GM21423 (cell line): ENCODE measurements around the gene CHKA.
A peak's percentile ranks its signal among the peaks of the same experiment; 100 is the strongest.

Experiments
- ATAC-seq: cut with Tn5 transposase; IDR thresholded peaks from one replicate; pipeline ENCODE4 v1.9.1; 2021; ENCODE audit warnings: mild to moderate bottlenecking, moderate library complexity; ENCODE audit not compliant: unreplicated experiment

Gene CHKA

GRCh38 chr11:68121067-68121899 lies at the start of gene CHKA:
Gene CHKA (minus strand): TSS chr11:68121388. CDS start chr11:68121177, 211 bp downstream.
- ATAC-seq, result peak; percentile 79

- no peak for ATAC-seq
Observed at GRCh38 chr11:68169442-68169841, 48.3 kb upstream of the CHKA start.

- no peak for ATAC-seq
Observed at GRCh38 chr11:68168694-68169093, 47.5 kb upstream of the CHKA start.

GRCh38 chr11:68167474-68167873 lies 46.3 kb upstream of the CHKA start:
- ATAC-seq, result no peak

GRCh38 chr11:68166969-68167368 lies 45.8 kb upstream of the CHKA start:
- no peak for ATAC-seq

- no peak for ATAC-seq
Observed at GRCh38 chr11:68165601-68166000, 44.4 kb upstream of the CHKA start.

- no peak for ATAC-seq
Observed at GRCh38 chr11:68164437-68164836, 43.2 kb upstream of the CHKA start.

- no peak for ATAC-seq
Observed at GRCh38 chr11:68163691-68164090, 42.5 kb upstream of the CHKA start.

GRCh38 chr11:68160100-68160695 lies 39.0 kb upstream of the CHKA start:
- ATAC-seq, result no peak

GRCh38 chr11:68159665-68160064 lies 38.5 kb upstream of the CHKA start:
- ATAC-seq, result no peak

GRCh38 chr11:68159161-68159560 lies 38.0 kb upstream of the CHKA start:
- no peak for ATAC-seq

GRCh38 chr11:68158580-68158979 lies 37.4 kb upstream of the CHKA start:
- no peak for ATAC-seq

GRCh38 chr11:68153742-68154141 lies 32.6 kb upstream of the CHKA start:
- no peak for ATAC-seq

- no peak for ATAC-seq
Observed at GRCh38 chr11:68150037-68150436, 28.8 kb upstream of the CHKA start.

GRCh38 chr11:68149417-68149816 lies 28.2 kb upstream of the CHKA start:
- no peak for ATAC-seq

- ATAC-seq, result no peak
Observed at GRCh38 chr11:68148879-68149278, 27.7 kb upstream of the CHKA start.

GRCh38 chr11:68148071-68148805 lies 27.1 kb upstream of the CHKA start:
- ATAC-seq, result no peak

GRCh38 chr11:68146704-68147474 lies 25.7 kb upstream of the CHKA start:
- ATAC-seq, result no peak

- no peak for ATAC-seq
Observed at GRCh38 chr11:68146010-68146540, 24.9 kb upstream of the CHKA start.

GRCh38 chr11:68145120-68145866 lies 24.1 kb upstream of the CHKA start:
- no peak for ATAC-seq
